K562 (cell line): ENCODE measurements around the gene ATMIN. TPM values are rescaled to one million over a fixed set of nuclear protein-coding genes. Genes with fewer than 3 reads are reported as not detected.

Source experiments
- ARNT ChIP-seq, 2 experiments: fragments of 450-650 bp; IDR thresholded peaks; 2 replicates each; pipeline ENCODE4 v1.6.1; 2016; ENCODE audit warnings: mild to moderate bottlenecking in 1 of 2
- E2F6 ChIP-seq, 2 experiments: IDR thresholded peaks; 2 replicates each; pipeline ENCODE4 v1.6.1; 2011; ENCODE audit warnings: borderline replicate concordance in 1 of 2, control low read depth in 1 of 2, low read depth in 1 of 2, low read length in 1 of 2, mild to moderate bottlenecking in 1 of 2, mixed read lengths in 1 of 2, moderate library complexity in 1 of 2; ENCODE audit not compliant: insufficient read depth in 1 of 2, insufficient read length in 1 of 2, poor library complexity in 1 of 2, severe bottlenecking in 1 of 2; ENCODE audit errors: extremely low read depth in 1 of 2
- ERF ChIP-seq: fragments of 450-650 bp; formaldehyde crosslinking; IDR thresholded peaks from 2 replicates; pipeline ENCODE4 v1.4.0; 2020; ENCODE audit warnings: mild to moderate bottlenecking, mixed read lengths
- JUN ChIP-seq, 2 experiments: sonication (generic) in 1 of 2; formaldehyde crosslinking in 1 of 2; IDR thresholded peaks; 2 replicates each; pipeline versions ENCODE4 v1.6.1 to v1.8.0; 2012 to 2022; ENCODE audit warnings: borderline replicate concordance in 2 of 2, mild to moderate bottlenecking in 2 of 2, improper control_type of control experiment in 1 of 2, low read depth in 1 of 2, low read length in 1 of 2, missing genetic modification reagents in 1 of 2
- KDM1A ChIP-seq, 2 experiments: fragments of 450-650 bp; IDR thresholded peaks; 2 replicates each; pipeline ENCODE4 v1.6.1; 2016; ENCODE audit warnings: mild to moderate bottlenecking in 2 of 2
- LEF1 ChIP-seq: fragments of 450-650 bp; IDR thresholded peaks from 2 replicates; pipeline ENCODE4 v1.6.1; 2016; ENCODE audit warnings: mild to moderate bottlenecking
- NONO ChIP-seq, 2 experiments: fragments of 200-400 bp in 1 of 2; fragments of 450-650 bp in 1 of 2; formaldehyde crosslinking in 1 of 2; IDR thresholded peaks; 2 replicates each; pipeline ENCODE4 v1.6.1; 2017; ENCODE audit warnings: low read depth in 2 of 2, mild to moderate bottlenecking in 2 of 2, moderate library complexity in 2 of 2, low read length in 1 of 2
- PBX2 ChIP-seq, 2 experiments: IDR thresholded peaks in 1 of 2; conservative IDR thresholded peaks in 1 of 2; 2 replicates each; pipeline ENCODE4 v1.6.1; 2016; ENCODE audit warnings: low read depth in 2 of 2, mild to moderate bottlenecking in 1 of 2, missing compliant biosample characterization in 1 of 2, missing genetic modification characterization in 1 of 2, moderate library complexity in 1 of 2
- PRPF4 ChIP-seq: fragments of 200-400 bp; formaldehyde crosslinking; IDR thresholded peaks from one replicate; pipeline ENCODE4 v1.6.1; 2017; ENCODE audit warnings: low read length, low read depth, mild to moderate bottlenecking; ENCODE audit not compliant: insufficient read depth, poor library complexity, severe bottlenecking
- UBTF ChIP-seq, 2 experiments: IDR thresholded peaks; 2 replicates each; pipeline ENCODE4 v1.6.1; 2012; ENCODE audit warnings: improper control_type of control experiment in 2 of 2, low read depth in 2 of 2, low read length in 2 of 2, borderline replicate concordance in 1 of 2
- ZNF511 ChIP-seq: sonication (generic); formaldehyde crosslinking; IDR thresholded peaks from 2 replicates; pipeline ENCODE4 v1.8.0; 2022; ENCODE audit warnings: mild to moderate bottlenecking, missing genetic modification reagents
- polyA plus RNA-seq, 8 experiments: library from polyadenylated mRNA; depleted of rRNA in 4 of 8; stranded (reverse) in 5 of 8; unstranded in 3 of 8; fragments of >200 nt; fragmentation: Nextera tagmentation in 2 of 8; fragmentation: Illumina TruSeq in 1 of 8; extraction: Ambion mirVana in 2 of 8; extraction: Trizol in 1 of 8; gene quantifications; 2 replicates each; pipeline versions ENCODE4 v1.2.1 to v1.2.3, GENCODE V29; 2011 to 2014; ENCODE audit warnings: inconsistent platforms in 1 of 8, missing spikeins in 1 of 8
- total RNA-seq, 7 experiments: library from RNA; depleted of rRNA in 6 of 7; stranded (reverse); fragments of >200 nt in 6 of 7; fragmentation: Illumina TruSeq in 2 of 7; extraction: Trizol in 2 of 7; gene quantifications; 2 replicates each; pipeline versions ENCODE4 v1.2.1 to v1.2.3, GENCODE V29; 2011 to 2021; ENCODE audit warnings: low replicate concordance in 1 of 7

Gene ATMIN
- total and polyA plus RNA-seq, 9 of the 15 experiments (the other 6 are each of a cell fraction or from before 2014, with no cell fraction given), result 6.7 to 40.9 (median 23.4) TPM

GRCh38 chr16:81006211-81006812, 29.3 kb upstream of the ATMIN start (continued):
- peak; percentile 55 to 79; a peak in 3 of 4 replicates for TF ChIP-seq UBTF (IDR thresholded peaks at IDR 0.05; ENCODE audit: borderline replicate concordance in 1 of 2, low read depth in 2 of 2, low read length in 2 of 2)
- TF ChIP-seq JUN (IDR thresholded peaks at IDR 0.05; ENCODE audit: borderline replicate concordance, low read depth, low read length), result peak; percentile 40; the same call in 1 of the 2 replicates
- no peak for TF ChIP-seq JUN (CRISPR knock-in tag; IDR thresholded peaks at IDR 0.05; ENCODE audit: borderline replicate concordance)
- TF ChIP-seq LEF1, result no peak
- peak in 1 of 2 experiments; percentile 9 for TF ChIP-seq E2F6 (IDR thresholded peaks at IDR 0.05; ENCODE audit: borderline replicate concordance in 1 of 2, extremely low read depth in 1 of 2, insufficient read depth in 1 of 2, insufficient read length in 1 of 2, low read depth in 1 of 2, low read length in 1 of 2, poor library complexity in 1 of 2, severe bottlenecking in 1 of 2)
- TF ChIP-seq KDM1A (IDR thresholded peaks at IDR 0.05), result no peak
- TF ChIP-seq PBX2 (CRISPR knock-in tag; IDR thresholded peaks at IDR 0.05; ENCODE audit: low read depth), result peak; percentile 74
- no peak; the same call in 1 of the 2 replicates for TF ChIP-seq PBX2 (tag; conservative IDR thresholded peaks at IDR 0.05; ENCODE audit: low read depth)
- TF ChIP-seq NONO (IDR thresholded peaks at IDR 0.05; ENCODE audit: low read depth in 2 of 2, low read length in 1 of 2), result peak in 1 of 2 experiments; percentile 53; a peak in 1 of 4 replicates
- TF ChIP-seq ZNF511, result peak; percentile 64; the same call in 1 of the 2 replicates
- TF ChIP-seq ERF, result peak; percentile 85; the same call in 1 of the 2 replicates
- peak; percentile 41 for TF ChIP-seq PRPF4
- TF ChIP-seq ARNT (IDR thresholded peaks at IDR 0.05), result 0 out of 4 replicates have a peak, but pooled peaks of 1 of the 2 experiments have one; percentile 1
- TF ChIP-seq, all 486 proteins: peak for 73
